ENCODE measurements around the gene PCGF5. TPM values are rescaled to one million over a fixed set of nuclear protein-coding genes. Genes with fewer than 3 reads are reported as not detected.
A peak's percentile ranks its signal among the peaks of the same experiment; 100 is the strongest.

PCGF5 gene
- total and polyA plus RNA-seq, 2 of the 8 experiments (the other 6 are each of a cell fraction or from before 2014, with no cell fraction given), result 5.8 to 8.4 TPM

DNA sequence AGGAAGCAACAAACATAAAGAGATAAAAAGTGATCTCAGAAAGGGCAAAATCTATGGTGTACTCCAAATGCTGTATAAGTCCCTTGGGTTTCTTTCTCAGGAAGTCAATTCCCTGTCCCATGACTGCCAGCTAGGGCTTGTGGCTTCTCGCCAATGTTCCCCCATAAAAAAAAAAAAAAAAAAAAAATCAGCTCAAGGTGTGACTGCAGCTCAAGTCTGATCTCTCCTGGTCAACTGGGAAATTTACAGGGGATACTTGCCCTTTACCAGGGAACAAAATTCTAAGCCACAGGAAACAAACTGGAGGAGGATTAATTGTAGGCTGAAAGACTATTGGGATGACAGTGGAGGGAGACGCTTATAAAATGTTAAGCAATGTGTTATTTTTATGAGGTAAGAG lies 76.0 kb downstream of the PCGF5 start:
- CTCF ChIA-PET (ENCODE audit: partially characterized antibody), result interaction anchor here (0.6 to 2.9 kb wide), 16 partner anchors 12 to 1514 kb away, joined by 3 to 15 read pairs (median 3); no protein-coding TSS in a partner anchor
- Histone ChIP-seq H3K23ac (ENCODE audit: insufficient read length) (no peak overlapping the region), H4K20me1 (replicated peaks in 1 of 2; ENCODE audit: control insufficient read depth in 1 of 2, insufficient read depth in 2 of 2, low read length in 2 of 2) (no peaks in the 10 kb centered on the region), H2AFZ (ENCODE audit: low read length) (no peak overlapping the region), H3K4ac (replicated peaks; ENCODE audit: insufficient read length, low read depth, low read length) (no peak overlapping the region), H3K18ac (ENCODE audit: extremely low read depth, low read length) (no peak overlapping the region), H3K79me1 (ENCODE audit: low read depth, low read length) (no peaks in the 10 kb centered on the region), H3K36me3 (ENCODE audit: control insufficient read depth in 2 of 4, insufficient read depth in 4 of 4, low read length in 3 of 4) (no peaks in the 10 kb centered on the region), H3K4me2 (ENCODE audit: insufficient read depth in 1 of 2, low read depth in 2 of 2, low read length in 2 of 2) (no peak overlapping the region), H4K5ac (ENCODE audit: insufficient read length, low read depth, low read length) (no peak overlapping the region), H3K79me2 (ENCODE audit: control insufficient read depth in 1 of 2, insufficient read depth in 2 of 2, low read length in 2 of 2) (no peaks in the 10 kb centered on the region), H2BK120ac (replicated peaks; ENCODE audit: low read depth, low read length) (no peak overlapping the region), H3K9me3 (ENCODE audit: insufficient read depth in 2 of 2, low read depth in 1 of 2, low read length in 1 of 2) (no peaks in the 10 kb centered on the region), H2AK5ac (ENCODE audit: low read depth, low read length) (no peak overlapping the region), H4K8ac (ENCODE audit: extremely low read depth, insufficient read depth, low read length) (no peak overlapping the region), H2BK15ac (ENCODE audit: low read length) (no peak overlapping the region), H3K9ac (replicated peaks in 1 of 4; ENCODE audit: extremely low read depth in 1 of 4, low read depth in 3 of 4, low read length in 3 of 4) (no peak overlapping the region), H3K27ac (ENCODE audit: low read depth, low read length) (no peak overlapping the region), H2BK20ac (ENCODE audit: low read length) (no peak overlapping the region), H4K91ac (replicated peaks; ENCODE audit: insufficient read length, low read length) (no peak overlapping the region), H3K23me2 (ENCODE audit: low read depth, low read length) (no peaks in the 10 kb centered on the region; the same call in 1 of the 2 replicates), H3K4me1 (replicated peaks in 1 of 4; ENCODE audit: control insufficient read depth in 3 of 4, insufficient read depth in 4 of 4, low read length in 3 of 4) (peaks cover 0 to 3% (median under 1%) of the 10 kb centered on the region in 4 experiments; a peak in 1 of 7 replicates), H3K56ac (replicated peaks; ENCODE audit: insufficient read length, low read depth, low read length) (no peak overlapping the region), H3K4me3 (ENCODE audit: extremely low read depth in 1 of 4, insufficient read depth in 2 of 4, low read depth in 3 of 4, low read length in 4 of 4) (no peak overlapping the region), H2BK5ac (ENCODE audit: low read depth, low read length) (no peak overlapping the region), H3K14ac (ENCODE audit: insufficient read length) (no peak overlapping the region), H2BK12ac (ENCODE audit: low read depth, low read length) (no peak overlapping the region), H3K27me3 (replicated peaks in 1 of 4; ENCODE audit: control insufficient read depth in 3 of 4, extremely low read depth in 1 of 4, insufficient read depth in 3 of 4, low read length in 3 of 4) (no peaks in the 10 kb centered on the region)
- TF ChIP-seq RAD21 (IDR thresholded peaks at IDR 0.05 in 1 of 2, conservative IDR thresholded peaks at IDR 0.05 in 1 of 2; ENCODE audit: low read depth in 2 of 2, low read length in 2 of 2), result peak; percentile 72 to 73
- TF ChIP-seq, protein P1, sequence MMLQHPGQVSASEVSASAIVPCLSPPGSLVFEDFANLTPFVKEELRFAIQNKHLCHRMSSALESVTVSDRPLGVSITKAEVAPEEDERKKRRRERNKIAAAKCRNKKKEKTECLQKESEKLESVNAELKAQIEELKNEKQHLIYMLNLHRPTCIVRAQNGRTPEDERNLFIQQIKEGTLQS (IDR thresholded peaks at IDR 0.05; ENCODE audit: insufficient read depth, low read depth, low read length), result no peak
- TF ChIP-seq, protein P2, sequence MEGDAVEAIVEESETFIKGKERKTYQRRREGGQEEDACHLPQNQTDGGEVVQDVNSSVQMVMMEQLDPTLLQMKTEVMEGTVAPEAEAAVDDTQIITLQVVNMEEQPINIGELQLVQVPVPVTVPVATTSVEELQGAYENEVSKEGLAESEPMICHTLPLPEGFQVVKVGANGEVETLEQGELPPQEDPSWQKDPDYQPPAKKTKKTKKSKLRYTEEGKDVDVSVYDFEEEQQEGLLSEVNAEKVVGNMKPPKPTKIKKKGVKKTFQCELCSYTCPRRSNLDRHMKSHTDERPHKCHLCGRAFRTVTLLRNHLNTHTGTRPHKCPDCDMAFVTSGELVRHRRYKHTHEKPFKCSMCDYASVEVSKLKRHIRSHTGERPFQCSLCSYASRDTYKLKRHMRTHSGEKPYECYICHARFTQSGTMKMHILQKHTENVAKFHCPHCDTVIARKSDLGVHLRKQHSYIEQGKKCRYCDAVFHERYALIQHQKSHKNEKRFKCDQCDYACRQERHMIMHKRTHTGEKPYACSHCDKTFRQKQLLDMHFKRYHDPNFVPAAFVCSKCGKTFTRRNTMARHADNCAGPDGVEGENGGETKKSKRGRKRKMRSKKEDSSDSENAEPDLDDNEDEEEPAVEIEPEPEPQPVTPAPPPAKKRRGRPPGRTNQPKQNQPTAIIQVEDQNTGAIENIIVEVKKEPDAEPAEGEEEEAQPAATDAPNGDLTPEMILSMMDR (IDR thresholded peaks at IDR 0.05; ENCODE audit: control extremely low read depth in 1 of 3, insufficient read depth in 1 of 3, low read depth in 1 of 3, low read length in 3 of 3), result peak in 2 of 3 experiments; percentile 46 to 50; a peak in 3 of 4 replicates
- POLR2A ChIA-PET (ENCODE audit: partially characterized antibody), result interaction anchor here (0.6 kb wide), 1 partner anchor 616 kb away, joined by 4 read pairs; no protein-coding TSS in a partner anchor
- WGBS, 2 experiments (ENCODE audit: extremely low coverage in 1 of 2, insufficient coverage in 1 of 2, insufficient read length in 1 of 2, insufficient replicate concordance in 2 of 2, low coverage in 1 of 2, low lambda C conversion rate in 2 of 2, missing lambda C conversion rate in 1 of 2), result 57% methylated on average over 2 of the region's 2 CpGs; no CpG with 5 or more reads in 1 of the 2 experiments
- DNase-seq (ENCODE audit: low read depth in 1 of 2, low spot score in 2 of 2), result no peak
- peak; percentile 36 for FAIRE-seq
